NCI-H82 treated with DMSO at 0.1 percent for 48 hours (cell line): ENCODE results near the gene ST7L.

Experiments used
- DNase-seq: peaks from one replicate; lab custom pipeline; 2025; ENCODE audit not compliant: unreplicated experiment; lab: John Stamatoyannopoulos, UW

Gene ST7L

GRCh38 chr1:112554411-112554810 is 64.5 kb downstream of the ST7L start:
- DNase-seq = no peak

DNA sequence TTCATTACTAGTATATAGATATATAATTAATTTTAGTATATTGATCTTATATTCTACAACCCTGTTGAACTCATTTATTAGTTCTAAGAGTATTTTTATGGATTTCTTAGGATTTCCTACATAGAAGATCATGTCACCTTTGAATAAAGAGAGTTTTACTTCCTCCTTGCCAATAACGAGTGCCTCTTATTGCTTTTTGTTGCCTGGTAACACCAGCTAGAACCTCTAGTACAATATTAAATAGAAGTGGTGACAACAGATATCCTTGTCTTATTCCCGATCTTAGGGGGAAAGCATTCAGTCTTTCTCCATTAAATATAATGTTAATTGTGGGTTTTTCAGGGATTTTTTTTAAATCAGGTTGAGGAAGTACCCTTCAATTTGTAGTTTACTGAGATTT is 69.4 kb downstream of the ST7L start:
- DNase-seq = no peak

DNA sequence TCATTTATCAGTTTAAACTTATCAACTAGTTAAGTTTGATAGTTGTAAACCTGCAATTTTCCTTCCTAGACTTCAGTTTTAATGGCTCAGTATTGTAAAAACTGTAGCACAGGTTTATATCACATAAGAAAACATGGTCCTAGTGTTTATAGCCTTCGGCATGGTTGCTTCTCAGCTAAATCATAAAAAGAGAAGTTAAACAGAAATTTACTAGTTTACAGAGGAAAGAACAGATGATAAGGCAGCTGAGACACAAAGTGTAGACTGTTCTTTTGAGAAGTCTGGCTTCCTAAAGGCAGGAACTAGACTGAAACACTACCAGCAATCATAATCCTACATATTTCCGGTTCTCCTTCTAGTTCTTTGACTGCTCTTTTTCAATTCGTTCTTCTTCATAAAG is 70.4 kb downstream of the ST7L start:
- no peak for DNase-seq

DNA sequence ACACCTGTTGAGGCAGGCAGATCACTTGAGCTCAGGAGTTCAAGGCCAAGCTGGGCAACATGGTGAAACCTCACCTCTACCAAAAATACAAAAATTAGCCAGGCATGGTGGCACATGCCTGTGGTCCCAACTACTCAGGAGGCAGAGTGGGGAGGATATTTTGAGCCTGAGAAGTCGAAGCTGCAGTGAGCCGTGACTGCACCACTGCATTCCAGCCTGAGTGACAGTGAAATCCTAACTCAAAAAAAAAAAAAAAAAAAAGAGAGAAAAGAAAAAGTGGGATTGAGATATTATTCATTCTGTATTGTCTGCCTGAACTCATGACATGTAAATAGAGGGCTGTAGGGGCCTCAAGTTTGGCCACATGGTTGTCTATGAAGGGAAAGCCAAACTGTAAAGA is 72.9 kb downstream of the ST7L start:
- no peak for DNase-seq

- no peak for DNase-seq
Measured at GRCh38 chr1:112544751-112545150, 74.2 kb downstream of the ST7L start.

DNA sequence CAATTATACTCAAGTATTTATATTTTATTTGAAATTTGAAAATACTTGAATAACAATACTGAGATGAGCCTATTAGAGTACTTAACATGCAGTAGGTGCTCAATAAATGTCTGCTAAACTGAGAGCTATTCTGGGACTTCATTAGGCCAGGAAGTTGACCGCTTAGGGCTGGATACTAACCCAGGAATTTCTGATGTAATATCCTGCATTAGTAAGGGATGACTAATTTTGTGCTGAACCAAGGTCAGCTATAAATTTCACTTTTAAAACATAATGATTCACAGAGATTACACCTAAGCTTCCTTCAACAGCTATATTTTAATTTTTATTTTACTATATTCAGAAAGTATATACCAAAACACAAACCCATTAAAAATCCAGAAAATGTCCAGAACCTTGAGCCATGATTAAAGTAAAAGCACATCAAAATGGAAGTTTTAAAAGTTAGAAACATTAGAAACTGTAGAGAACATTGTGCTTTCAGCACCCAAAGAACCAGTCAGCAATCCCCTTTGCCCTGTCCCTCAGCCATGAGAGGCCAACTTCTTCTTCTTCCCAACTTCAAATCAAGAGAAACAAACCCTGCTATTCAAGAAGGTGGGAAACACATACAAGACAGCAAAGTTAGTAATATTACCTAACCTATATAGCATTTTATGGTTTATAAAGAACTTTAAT is 74.8 kb downstream of the ST7L start:
- DNase-seq = no peak

DNA sequence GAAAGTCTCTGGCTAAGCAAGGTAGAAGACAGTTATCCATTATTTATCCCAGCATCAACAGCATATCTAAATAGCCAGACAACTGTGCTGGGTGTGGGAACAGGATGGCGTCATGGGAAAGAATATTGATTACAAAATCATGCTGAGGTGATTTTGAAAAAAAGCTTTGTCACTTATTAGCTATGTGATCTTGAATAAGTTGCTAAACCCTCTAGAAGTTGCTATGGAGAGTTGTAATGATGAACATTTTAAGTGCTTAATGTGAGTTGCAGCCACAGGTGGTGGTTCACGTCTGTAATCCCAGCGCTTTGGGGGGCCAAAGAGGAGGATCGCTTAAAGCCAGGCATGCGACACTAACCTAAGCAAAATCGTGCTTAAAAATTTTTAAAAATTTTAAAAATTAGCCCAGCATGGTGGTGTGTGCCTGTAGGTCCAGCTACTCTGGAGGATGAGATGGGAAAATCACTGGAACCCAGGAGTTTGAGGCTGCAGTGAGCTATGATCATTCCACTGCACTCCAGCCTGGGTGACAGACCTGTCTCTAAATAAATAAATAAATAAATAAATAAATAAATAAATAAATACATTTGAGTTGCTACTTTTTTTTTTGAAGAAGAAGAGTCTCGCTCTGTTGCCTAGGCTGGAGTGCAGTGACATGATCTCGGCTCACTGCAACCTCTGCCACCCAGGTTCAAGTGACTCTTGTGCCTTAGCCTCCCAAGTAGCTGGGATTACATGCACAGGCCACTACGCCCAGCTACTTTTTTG is 76.6 kb downstream of the ST7L start:
- no peak for DNase-seq

GRCh38 chr1:112541299-112541698 is 77.6 kb downstream of the ST7L start:
- DNase-seq = no peak

- no peak for DNase-seq
Measured at GRCh38 chr1:112540226-112540794, 78.6 kb downstream of the ST7L start.

DNA sequence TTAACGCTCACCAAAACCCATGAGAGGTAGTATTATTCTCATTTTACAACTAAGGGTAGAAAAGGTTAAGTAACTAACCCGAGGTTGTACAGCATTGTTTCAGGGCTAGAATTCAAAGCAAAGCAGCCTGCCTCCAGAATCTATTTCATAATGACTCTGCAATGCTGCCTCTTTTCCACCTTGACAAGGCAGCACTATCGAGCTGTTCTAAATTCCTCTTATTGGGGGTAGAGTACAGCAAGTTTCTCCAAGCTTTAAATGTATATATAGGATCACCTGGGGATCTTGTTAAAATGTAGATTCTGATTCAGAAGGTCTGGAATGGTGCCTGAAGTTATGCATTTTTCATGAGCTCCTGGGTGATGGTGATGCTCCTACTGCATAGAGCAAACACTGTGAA is 80.1 kb downstream of the ST7L start:
- no peak for DNase-seq

DNA sequence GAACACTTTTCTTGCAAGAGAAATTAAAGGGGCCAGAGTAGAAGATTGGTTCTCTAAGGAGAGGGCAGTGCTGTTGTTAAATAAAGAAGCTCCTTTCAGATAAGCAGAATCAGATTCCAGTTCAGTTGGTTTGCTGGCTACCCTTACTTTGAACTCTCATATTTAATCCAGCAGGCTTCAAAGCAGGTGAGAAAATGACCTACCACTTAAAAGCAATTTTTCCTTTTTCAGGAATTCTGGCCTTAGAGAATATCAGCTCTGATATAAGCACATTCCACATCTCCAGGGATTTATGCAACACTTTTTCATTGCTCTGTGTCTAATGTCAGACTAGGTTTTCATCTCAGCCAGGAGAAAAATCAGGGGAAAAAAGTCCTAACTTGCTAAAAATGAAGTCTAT is 81.5 kb downstream of the ST7L start:
- DNase-seq = no peak

GRCh38 chr1:112536561-112536960 is 82.4 kb downstream of the ST7L start:
- no peak for DNase-seq

DNA sequence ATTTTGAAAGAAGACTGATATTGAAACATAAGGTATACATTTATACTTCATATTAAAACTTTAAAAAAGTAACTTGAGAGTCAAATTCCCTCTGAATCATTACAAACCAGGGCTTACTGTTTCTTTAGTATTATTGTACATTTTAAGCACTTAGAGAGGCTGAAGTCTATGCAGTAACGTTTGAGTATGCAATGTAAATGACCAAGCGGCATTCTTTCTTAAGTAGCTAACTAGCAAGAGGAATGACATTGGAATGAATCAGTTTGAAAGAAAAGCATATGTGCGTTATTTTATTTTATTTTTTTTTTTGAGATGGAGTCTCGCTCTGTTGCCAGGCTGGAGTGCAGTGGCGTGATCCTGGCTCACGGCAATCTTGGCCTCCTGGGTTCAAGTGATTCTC is 85.9 kb downstream of the ST7L start:
- no peak for DNase-seq

DNA sequence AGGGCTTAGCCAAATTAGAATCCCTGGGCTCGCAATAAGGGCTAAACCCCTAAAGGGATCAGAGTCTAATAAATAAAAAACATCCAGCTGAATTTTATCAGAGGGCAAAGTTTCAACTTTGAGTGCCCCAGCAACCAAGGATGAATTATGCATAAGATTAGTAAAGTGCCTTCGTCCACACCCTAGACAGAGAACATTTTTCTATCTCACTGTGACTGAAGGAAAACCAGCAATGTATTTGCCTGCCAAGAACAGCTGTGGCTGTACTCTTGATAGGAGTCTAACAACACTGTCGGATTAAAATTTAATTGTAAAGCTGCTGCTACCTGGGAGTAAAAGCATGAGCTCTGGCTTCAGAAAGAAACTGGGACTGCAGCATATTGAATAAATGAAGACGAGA is 86.9 kb downstream of the ST7L start:
- DNase-seq = peak; percentile 69

DNA sequence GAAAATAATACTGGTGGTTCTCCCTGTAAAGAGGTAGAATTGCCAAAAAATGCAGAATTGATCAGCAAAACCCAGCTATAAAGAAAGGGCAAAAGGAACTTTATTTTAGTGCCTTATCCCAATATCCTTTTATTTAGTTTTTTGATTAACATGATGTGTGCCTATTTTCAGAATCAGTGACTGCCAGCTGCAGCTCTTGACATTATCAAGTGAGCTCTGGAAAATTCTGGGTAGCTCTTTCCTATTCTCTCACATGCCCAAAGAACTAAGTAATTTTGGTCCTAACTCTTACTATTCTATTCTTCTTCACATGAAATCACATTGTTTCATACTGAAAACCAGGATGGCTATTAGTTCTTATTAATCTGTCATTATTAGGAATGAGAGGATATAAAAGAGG is 88.1 kb downstream of the ST7L start:
- DNase-seq = no peak

- DNase-seq = no peak
Measured at GRCh38 chr1:112529301-112529700, 89.6 kb downstream of the ST7L start.

- DNase-seq = no peak
Measured at GRCh38 chr1:112528076-112528475, 90.9 kb downstream of the ST7L start.

DNA sequence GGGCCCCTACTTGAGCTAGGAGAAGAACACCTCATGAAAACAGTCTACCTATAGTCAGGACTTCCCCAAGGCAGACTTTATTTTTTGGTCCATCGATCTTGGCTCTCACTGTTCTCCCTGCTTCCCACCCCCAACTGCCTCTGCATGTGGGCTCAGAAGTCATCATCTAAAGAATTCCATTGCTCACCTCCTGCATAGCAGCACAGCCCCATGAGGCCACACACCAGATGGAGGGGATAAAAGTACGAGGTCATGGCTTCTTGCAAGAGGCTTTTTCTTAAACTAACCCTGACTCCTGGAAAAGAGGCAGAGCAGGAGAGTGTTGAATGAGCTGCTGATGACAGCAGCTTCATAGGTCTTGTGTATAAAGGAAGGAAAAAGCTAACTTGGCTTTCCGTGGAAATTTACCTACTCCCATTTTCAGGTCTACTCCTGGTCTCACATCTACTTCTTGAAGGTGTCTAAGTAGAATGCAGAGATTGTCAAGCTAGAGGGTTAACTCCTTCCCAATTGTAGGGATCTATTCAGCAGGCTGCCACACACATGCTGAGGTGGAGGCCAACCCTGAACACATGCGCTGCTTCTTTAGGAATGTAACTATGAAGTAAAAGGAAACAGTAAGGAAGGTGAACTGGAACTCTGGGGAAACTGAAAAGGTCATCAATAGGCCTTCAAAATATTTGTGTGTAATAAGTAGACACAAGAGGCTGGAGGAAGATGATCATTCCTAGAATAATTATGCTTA is 91.5 kb downstream of the ST7L start:
- peak; percentile 24 for DNase-seq

DNA sequence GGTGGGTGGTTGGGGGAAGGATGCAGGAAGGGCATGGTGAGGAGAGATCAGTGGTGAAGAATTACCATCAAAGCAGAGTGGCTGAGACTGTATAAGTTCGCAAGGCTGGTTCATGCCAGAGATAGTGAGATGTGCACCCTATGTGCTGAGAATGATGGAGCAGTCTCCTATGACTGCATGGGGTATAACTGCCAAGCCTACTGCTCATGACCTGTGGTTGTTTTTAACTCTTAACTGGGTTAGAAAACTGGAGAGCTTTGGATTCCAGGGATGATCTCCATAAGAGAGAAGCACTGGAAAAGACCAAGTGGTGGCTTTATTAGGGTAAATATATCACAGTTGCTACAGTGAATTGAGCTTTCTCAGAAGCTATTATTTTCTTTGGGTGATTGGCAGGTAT is 94.0 kb downstream of the ST7L start:
- DNase-seq = no peak

- no peak for DNase-seq
Measured at GRCh38 chr1:112524251-112524650, 94.7 kb downstream of the ST7L start.

DNA sequence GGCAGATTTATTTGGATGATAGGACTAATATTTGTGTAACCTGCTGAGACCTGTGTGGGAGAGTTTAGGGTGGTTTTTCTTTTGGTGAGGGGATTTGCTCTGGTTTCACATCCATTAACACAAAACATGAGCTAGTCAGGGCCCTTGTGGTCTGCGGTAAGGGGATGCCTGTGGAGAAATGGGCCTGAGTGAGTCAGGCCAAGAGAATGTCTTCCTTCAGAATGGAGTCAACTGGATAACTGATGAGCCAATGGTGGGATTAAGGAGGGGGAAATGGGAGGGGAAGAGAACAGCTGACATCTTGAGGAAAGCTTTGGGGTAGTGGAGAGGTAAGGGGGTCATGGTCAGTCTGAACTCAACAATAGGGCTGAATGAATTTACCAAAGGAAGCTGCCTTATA is 96.3 kb downstream of the ST7L start:
- no peak for DNase-seq

DNA sequence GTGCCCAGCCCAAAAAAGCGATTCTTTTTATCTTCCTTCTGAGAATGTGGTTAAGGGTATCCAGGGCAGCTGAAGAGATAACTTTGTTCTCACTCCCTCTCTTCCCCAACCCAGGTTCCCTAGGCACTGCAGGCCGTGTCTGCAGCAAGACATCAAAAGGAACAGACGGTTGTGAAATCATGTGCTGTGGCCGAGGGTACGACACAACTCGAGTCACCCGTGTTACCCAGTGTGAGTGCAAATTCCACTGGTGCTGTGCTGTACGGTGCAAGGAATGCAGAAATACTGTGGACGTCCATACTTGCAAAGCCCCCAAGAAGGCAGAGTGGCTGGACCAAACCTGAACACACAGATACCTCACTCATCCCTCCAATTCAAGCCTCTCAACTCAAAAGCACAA is 98.8 kb downstream of the ST7L start:
- no peak for DNase-seq
